ENCODE measurements around the gene SGPP2. TPM values are rescaled to one million over a fixed set of nuclear protein-coding genes. Genes with fewer than 3 reads are reported as not detected.

Gene SGPP2
- total and polyA plus RNA-seq, 2 experiments from 2014 or later = 0.08 TPM; not detected in 1

DNA sequence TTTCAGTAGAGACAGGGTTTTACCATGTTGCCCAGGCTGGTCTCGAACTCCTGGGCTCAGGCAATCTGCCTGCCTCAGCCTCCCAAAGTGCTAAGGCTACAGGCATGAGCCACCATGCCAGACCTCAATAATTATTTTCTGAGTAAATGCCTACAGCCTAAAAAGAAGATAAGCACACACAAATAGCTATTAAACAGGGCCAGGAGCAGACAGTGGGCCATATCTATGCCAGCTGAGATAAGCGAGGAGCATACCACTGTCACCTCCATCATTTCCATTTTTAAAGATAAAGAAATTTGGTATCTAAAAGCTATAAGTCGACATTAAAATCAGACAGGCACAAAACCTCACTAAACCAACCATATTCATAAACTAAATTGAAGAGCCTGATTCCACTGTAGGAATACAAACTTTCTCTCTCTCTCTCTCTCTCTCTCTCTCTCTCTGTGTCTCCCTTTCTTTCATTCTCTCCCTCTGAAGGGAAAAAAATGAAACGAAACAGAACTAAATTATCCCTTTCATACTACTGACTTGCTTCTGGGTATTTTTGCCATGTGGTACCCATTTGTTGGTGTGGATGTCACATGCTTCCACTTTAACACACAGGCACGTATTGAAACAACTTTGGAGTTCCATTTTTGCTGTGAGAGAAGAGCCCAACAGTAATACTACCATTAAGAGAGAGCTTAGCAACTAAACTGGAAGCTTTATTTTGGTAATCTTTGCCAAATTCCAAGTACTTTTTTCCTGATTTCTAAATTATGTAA is 180.6 kb downstream of the SGPP2 start:
- H3K4me1 Mint-ChIP-seq = no peaks in the 10 kb centered on the region
- H3F3A ChIP-seq (replicated peaks; ENCODE audit: low read depth) = no peaks in the 10 kb centered on the region
- no peaks in the 10 kb centered on the region for H3K27me3 Mint-ChIP-seq (ENCODE audit: insufficient read depth, low read depth, poor library complexity)
- no peaks in the 10 kb centered on the region for H3K4me1 ChIP-seq (ENCODE audit: insufficient read depth)
- 0 out of 2 replicates have a peak, but pooled peaks cover 5% of the 10 kb centered on the region for H3K79me2 ChIP-seq (replicated peaks; ENCODE audit: insufficient read depth)
- H3K4me2 ChIP-seq = no peak overlapping the region
- H3K9me3 Mint-ChIP-seq = no peaks in the 10 kb centered on the region
- no peak overlapping the region for H3K4me3 ChIP-seq
- no peak overlapping the region for H2AFZ ChIP-seq
- no peaks in the 10 kb centered on the region for H3K9me2 ChIP-seq (ENCODE audit: insufficient read depth)
- no peak overlapping the region for H3K4me3 Mint-ChIP-seq
- H3K27ac ChIP-seq (ENCODE audit: low read depth) = no peak overlapping the region
- H3K36me3 Mint-ChIP-seq (ENCODE audit: low read depth) = peaks cover 3% of the 10 kb centered on the region; the same call in 2 of the 3 replicates
- ATAC-seq (no peak), DNase-seq (ENCODE audit: low spot score) (no peak)
- TF ChIP-seq NANOG (IDR thresholded peaks at IDR 0.05; ENCODE audit: borderline replicate concordance) (no peak), STAT1 (IDR thresholded peaks at IDR 0.05; ENCODE audit: unreplicated experiment) (no peak)
- H4K20me1 ChIP-seq (replicated peaks; ENCODE audit: insufficient read depth) = no peaks in the 10 kb centered on the region
- H3K36me3 ChIP-seq (ENCODE audit: insufficient read depth) = peaks cover under 1% of the 10 kb centered on the region
- H3K27me3 ChIP-seq (ENCODE audit: insufficient read depth) = no peaks in the 10 kb centered on the region
- no peak overlapping the region for H3K27ac Mint-ChIP-seq

DNA sequence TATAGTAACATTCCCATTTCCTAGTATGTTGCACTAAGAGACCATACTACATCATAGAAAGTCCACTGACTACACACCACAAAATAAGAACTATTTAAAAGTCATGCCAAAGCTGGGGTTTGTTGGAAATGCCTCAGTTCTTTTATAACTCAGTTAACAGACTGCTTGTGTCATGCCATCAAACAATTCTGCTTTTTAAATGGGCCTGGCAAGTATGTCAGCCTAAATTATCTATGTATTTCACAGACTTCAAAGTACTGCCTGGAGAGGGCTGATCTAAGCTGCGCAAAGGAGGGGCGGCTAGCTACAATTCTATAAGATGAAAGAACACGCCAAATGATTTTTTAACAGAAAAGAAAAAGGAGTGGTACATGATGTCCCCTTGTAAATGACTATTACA is 182.0 kb downstream of the SGPP2 start:
- Mint-ChIP-seq H3K36me3 (ENCODE audit: low read depth) (peaks cover 5% of the 10 kb centered on the region; the same call in 2 of the 3 replicates), H3K4me3 (no peak overlapping the region), H3K27ac (no peak overlapping the region), H3K4me1 (no peaks in the 10 kb centered on the region), H3K27me3 (ENCODE audit: insufficient read depth, low read depth, poor library complexity) (no peaks in the 10 kb centered on the region), H3K9me3 (no peaks in the 10 kb centered on the region)
- Histone ChIP-seq H3K4me2 (no peak overlapping the region), H3K9me2 (ENCODE audit: insufficient read depth) (no peaks in the 10 kb centered on the region), H3K4me3 (no peak overlapping the region), H4K20me1 (replicated peaks; ENCODE audit: insufficient read depth) (no peaks in the 10 kb centered on the region), H3K79me2 (replicated peaks; ENCODE audit: insufficient read depth) (0 out of 2 replicates have a peak, but pooled peaks cover 5% of the 10 kb centered on the region), H3K4me1 (ENCODE audit: insufficient read depth) (no peaks in the 10 kb centered on the region), H3K27ac (ENCODE audit: low read depth) (no peak overlapping the region), H3K27me3 (ENCODE audit: insufficient read depth) (no peaks in the 10 kb centered on the region), H3F3A (replicated peaks; ENCODE audit: low read depth) (no peaks in the 10 kb centered on the region), H3K36me3 (ENCODE audit: insufficient read depth) (no peaks in the 10 kb centered on the region; the same call in none of the 2 replicates), H2AFZ (no peak overlapping the region)
- DNase-seq (ENCODE audit: low spot score) = no peak
- no peak for ATAC-seq
- TF ChIP-seq STAT1 (IDR thresholded peaks at IDR 0.05; ENCODE audit: unreplicated experiment) (no peak), ZNF462 (CRISPR knock-in tag; IDR thresholded peaks at IDR 0.05) (no peak), ZNF331 (CRISPR knock-in tag; IDR thresholded peaks at IDR 0.05; ENCODE audit: low read depth) (no peak), JUNB (IDR thresholded peaks at IDR 0.05; ENCODE audit: unreplicated experiment) (no peak), CTCF (conservative IDR thresholded peaks at IDR 0.05; ENCODE audit: low read depth in 2 of 2) (no peak)
- TF ChIP-seq, protein P1, sequence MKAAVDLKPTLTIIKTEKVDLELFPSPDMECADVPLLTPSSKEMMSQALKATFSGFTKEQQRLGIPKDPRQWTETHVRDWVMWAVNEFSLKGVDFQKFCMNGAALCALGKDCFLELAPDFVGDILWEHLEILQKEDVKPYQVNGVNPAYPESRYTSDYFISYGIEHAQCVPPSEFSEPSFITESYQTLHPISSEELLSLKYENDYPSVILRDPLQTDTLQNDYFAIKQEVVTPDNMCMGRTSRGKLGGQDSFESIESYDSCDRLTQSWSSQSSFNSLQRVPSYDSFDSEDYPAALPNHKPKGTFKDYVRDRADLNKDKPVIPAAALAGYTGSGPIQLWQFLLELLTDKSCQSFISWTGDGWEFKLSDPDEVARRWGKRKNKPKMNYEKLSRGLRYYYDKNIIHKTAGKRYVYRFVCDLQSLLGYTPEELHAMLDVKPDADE (IDR thresholded peaks at IDR 0.05) = no peak
- TF ChIP-seq, protein P2, sequence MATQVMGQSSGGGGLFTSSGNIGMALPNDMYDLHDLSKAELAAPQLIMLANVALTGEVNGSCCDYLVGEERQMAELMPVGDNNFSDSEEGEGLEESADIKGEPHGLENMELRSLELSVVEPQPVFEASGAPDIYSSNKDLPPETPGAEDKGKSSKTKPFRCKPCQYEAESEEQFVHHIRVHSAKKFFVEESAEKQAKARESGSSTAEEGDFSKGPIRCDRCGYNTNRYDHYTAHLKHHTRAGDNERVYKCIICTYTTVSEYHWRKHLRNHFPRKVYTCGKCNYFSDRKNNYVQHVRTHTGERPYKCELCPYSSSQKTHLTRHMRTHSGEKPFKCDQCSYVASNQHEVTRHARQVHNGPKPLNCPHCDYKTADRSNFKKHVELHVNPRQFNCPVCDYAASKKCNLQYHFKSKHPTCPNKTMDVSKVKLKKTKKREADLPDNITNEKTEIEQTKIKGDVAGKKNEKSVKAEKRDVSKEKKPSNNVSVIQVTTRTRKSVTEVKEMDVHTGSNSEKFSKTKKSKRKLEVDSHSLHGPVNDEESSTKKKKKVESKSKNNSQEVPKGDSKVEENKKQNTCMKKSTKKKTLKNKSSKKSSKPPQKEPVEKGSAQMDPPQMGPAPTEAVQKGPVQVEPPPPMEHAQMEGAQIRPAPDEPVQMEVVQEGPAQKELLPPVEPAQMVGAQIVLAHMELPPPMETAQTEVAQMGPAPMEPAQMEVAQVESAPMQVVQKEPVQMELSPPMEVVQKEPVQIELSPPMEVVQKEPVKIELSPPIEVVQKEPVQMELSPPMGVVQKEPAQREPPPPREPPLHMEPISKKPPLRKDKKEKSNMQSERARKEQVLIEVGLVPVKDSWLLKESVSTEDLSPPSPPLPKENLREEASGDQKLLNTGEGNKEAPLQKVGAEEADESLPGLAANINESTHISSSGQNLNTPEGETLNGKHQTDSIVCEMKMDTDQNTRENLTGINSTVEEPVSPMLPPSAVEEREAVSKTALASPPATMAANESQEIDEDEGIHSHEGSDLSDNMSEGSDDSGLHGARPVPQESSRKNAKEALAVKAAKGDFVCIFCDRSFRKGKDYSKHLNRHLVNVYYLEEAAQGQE (IDR thresholded peaks at IDR 0.05; ENCODE audit: unreplicated experiment) = no peak
